Measurements from ENCODE around the gene ESPL1.

GRCh38 chr12:53221203-53222080, 46.7 kb upstream of the ESPL1 start:
- TF ChIP-seq, protein P1, sequence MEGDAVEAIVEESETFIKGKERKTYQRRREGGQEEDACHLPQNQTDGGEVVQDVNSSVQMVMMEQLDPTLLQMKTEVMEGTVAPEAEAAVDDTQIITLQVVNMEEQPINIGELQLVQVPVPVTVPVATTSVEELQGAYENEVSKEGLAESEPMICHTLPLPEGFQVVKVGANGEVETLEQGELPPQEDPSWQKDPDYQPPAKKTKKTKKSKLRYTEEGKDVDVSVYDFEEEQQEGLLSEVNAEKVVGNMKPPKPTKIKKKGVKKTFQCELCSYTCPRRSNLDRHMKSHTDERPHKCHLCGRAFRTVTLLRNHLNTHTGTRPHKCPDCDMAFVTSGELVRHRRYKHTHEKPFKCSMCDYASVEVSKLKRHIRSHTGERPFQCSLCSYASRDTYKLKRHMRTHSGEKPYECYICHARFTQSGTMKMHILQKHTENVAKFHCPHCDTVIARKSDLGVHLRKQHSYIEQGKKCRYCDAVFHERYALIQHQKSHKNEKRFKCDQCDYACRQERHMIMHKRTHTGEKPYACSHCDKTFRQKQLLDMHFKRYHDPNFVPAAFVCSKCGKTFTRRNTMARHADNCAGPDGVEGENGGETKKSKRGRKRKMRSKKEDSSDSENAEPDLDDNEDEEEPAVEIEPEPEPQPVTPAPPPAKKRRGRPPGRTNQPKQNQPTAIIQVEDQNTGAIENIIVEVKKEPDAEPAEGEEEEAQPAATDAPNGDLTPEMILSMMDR (IDR thresholded peaks at IDR 0.05): peak in 2 of 4 experiments; percentile 15 to 17
- no peak for TF ChIP-seq EP300 (IDR thresholded peaks at IDR 0.05)

Data from gastroesophageal sphincter (tissue), 3 donors.